A549 (cell line): ENCODE data around the gene LAMC1. TPM values are rescaled to one million over a fixed set of nuclear protein-coding genes. Genes with fewer than 3 reads are reported as not detected.
A peak's percentile ranks its signal among the peaks of the same experiment; 100 is the strongest.

Experiments
- ATAC-seq, 2 experiments: fragments of 200-7000 bp in 1 of 2; fragments of >200 bp in 1 of 2; cut with Nextera tagmentation in 1 of 2; cut with Tn5 transposase in 1 of 2; 3 replicates each; pipeline versions ENCODE4 v1.8.0 to v1.9.1; 2018 to 2020; ENCODE audit warnings: mild to moderate bottlenecking in 1 of 2, moderate library complexity in 1 of 2
- CTCF ChIA-PET: fragments of 300-600 bp; sonication (Branson Sonifier 250); formaldehyde crosslinking; extraction: SDS; loops from one replicate; lab custom pipeline; 2021; ENCODE audit warnings: antibody characterized with exemption, inconsistent platforms; lab: Yijun Ruan, JAX
- POLR2A ChIA-PET: fragments of 350-600 bp; formaldehyde crosslinking; extraction: SDS; loops from one replicate; lab custom pipeline; 2021; ENCODE audit warnings: antibody characterized with exemption, inconsistent platforms; lab: Yijun Ruan, JAX
- DNase-seq, 2 experiments: peaks; one replicate each; pipeline versions ENCODE4 v3.0.0 to v3.0.0-alpha.2; 2011 to 2016; ENCODE audit warnings: low read depth in 1 of 2, low spot score in 1 of 2
- FAIRE-seq: peaks from 2 replicates; lab custom pipeline; 2011; peaks lifted over from hg19 to GRCh38; lab: Jason Lieb, UNC
- H3K27ac ChIP-seq, 2 experiments: fragments of >200 bp; sonication (Bioruptor Twin); formaldehyde crosslinking; 3 replicates each; pipeline ENCODE4 v1.5.1; 2016 to 2017
- H3K4me1 ChIP-seq: fragments of >200 bp; sonication (Bioruptor Twin); formaldehyde crosslinking; 3 replicates; pipeline ENCODE4 v1.6.1; 2016
- H3K4me2 ChIP-seq: fragments of >200 bp; sonication (Bioruptor Twin); formaldehyde crosslinking; 3 replicates; pipeline ENCODE4 v1.6.1; 2016
- H3K4me3 ChIP-seq: fragments of >200 bp; sonication (Bioruptor Twin); formaldehyde crosslinking; 3 replicates; pipeline ENCODE4 v1.5.1; 2016
- H3K9me3 ChIP-seq: fragments of >200 bp; sonication (Bioruptor Twin); formaldehyde crosslinking; 3 replicates; pipeline ENCODE4 v1.6.1; 2016
- BHLHE40 ChIP-seq: IDR thresholded peaks from 2 replicates; pipeline ENCODE4 v1.6.1; 2012; ENCODE audit warnings: low read depth, low read length, inconsistent platforms
- CEBPB ChIP-seq, 2 experiments: fragments of >200 bp in 1 of 2; sonication (Bioruptor Twin) in 1 of 2; formaldehyde crosslinking in 1 of 2; IDR thresholded peaks; 2 replicates each; pipeline ENCODE4 v1.6.1; 2012 to 2016
- CHD2 ChIP-seq: fragments of 150-350 bp; IDR thresholded peaks from 2 replicates; pipeline ENCODE4 v1.6.1; 2014; ENCODE audit warnings: low read length; ENCODE audit not compliant: partially characterized antibody
- CTCF ChIP-seq: fragments of >200 bp; sonication (Bioruptor Twin); formaldehyde crosslinking; IDR thresholded peaks from 3 replicates; pipeline ENCODE4 v1.5.1; 2016
- EHMT2 ChIP-seq: fragments of 200-600 bp; sonication (generic); IDR thresholded peaks from 2 replicates; pipeline ENCODE4 v1.6.1; 2016; ENCODE audit warnings: antibody characterized with exemption, low read depth, mild to moderate bottlenecking, moderate library complexity
- FOSL2 ChIP-seq, 2 experiments: fragments of 450-650 bp in 1 of 2; fragments of >200 bp in 1 of 2; sonication (Bioruptor Twin) in 1 of 2; formaldehyde crosslinking; IDR thresholded peaks; 2 replicates each; pipeline versions ENCODE4 v1.5.0 to v1.6.1; 2016 to 2020; ENCODE audit warnings: mild to moderate bottlenecking in 1 of 2, moderate library complexity in 1 of 2
- GATA3 ChIP-seq: IDR thresholded peaks from 2 replicates; pipeline ENCODE4 v1.6.1; 2012; ENCODE audit warnings: borderline replicate concordance
- JUN ChIP-seq, 2 experiments: fragments of >200 bp; sonication (Bioruptor Twin); formaldehyde crosslinking; IDR thresholded peaks; 2 replicates in 1 of 2; 3 replicates in 1 of 2; pipeline ENCODE4 v1.6.1; 2016 to 2017
- POLR2A ChIP-seq: IDR thresholded peaks from 2 replicates; pipeline ENCODE4 v1.6.1; 2012; ENCODE audit warnings: mild to moderate bottlenecking, low read length
- SMC3 ChIP-seq: fragments of >200 bp; sonication (Bioruptor Twin); formaldehyde crosslinking; IDR thresholded peaks from 3 replicates; pipeline ENCODE4 v1.6.1; 2018; ENCODE audit warnings: inconsistent platforms
- ZFP36 ChIP-seq: fragments of 450-650 bp; IDR thresholded peaks from 2 replicates; pipeline ENCODE4 v1.6.1; 2014; ENCODE audit warnings: borderline replicate concordance; ENCODE audit not compliant: partially characterized antibody
- ZNF302 ChIP-seq: fragments of 250-450 bp; sonication (Bioruptor Pico); IDR thresholded peaks from 2 replicates; pipeline ENCODE4 v1.9.0; 2021; ENCODE audit warnings: inconsistent platforms, mild to moderate bottlenecking, moderate library complexity
- WGBS: methylation state at CpG from one replicate; pipeline ENCODE4 v1.1.6; 2017; ENCODE audit errors: missing lambda C conversion rate; 5-methylcytosine and 5-hydroxymethylcytosine counted together
- polyA plus RNA-seq, 4 experiments: library from polyadenylated mRNA; depleted of rRNA in 3 of 4; stranded (reverse); fragments of >200 nt; fragmentation: RNase III in 1 of 4; extraction: RNeasy Plus Mini Kit Qiagen cat#74134 plus additional on column Dnase treatment in 1 of 4; gene quantifications; 2 replicates in 3 of 4; 3 replicates in 1 of 4; pipeline ENCODE4 v1.2.3, GENCODE V29; 2011 to 2017
- TF ChIP-seq, protein P1 (sequence below): fragments of 200-600 bp; sonication (generic); IDR thresholded peaks from 2 replicates; pipeline ENCODE4 v1.6.1; 2016; ENCODE audit warnings: antibody characterized with exemption, mild to moderate bottlenecking, moderate library complexity

The LAMC1 gene
- polyA plus RNA-seq, 2 of the 4 experiments (the other 2 are of a cell fraction), result 93.7 to 152 TPM

GRCh38 chr1:182984621-182985020 lies 38.6 kb upstream of the LAMC1 start (continued):
- TF ChIP-seq, protein P1, sequence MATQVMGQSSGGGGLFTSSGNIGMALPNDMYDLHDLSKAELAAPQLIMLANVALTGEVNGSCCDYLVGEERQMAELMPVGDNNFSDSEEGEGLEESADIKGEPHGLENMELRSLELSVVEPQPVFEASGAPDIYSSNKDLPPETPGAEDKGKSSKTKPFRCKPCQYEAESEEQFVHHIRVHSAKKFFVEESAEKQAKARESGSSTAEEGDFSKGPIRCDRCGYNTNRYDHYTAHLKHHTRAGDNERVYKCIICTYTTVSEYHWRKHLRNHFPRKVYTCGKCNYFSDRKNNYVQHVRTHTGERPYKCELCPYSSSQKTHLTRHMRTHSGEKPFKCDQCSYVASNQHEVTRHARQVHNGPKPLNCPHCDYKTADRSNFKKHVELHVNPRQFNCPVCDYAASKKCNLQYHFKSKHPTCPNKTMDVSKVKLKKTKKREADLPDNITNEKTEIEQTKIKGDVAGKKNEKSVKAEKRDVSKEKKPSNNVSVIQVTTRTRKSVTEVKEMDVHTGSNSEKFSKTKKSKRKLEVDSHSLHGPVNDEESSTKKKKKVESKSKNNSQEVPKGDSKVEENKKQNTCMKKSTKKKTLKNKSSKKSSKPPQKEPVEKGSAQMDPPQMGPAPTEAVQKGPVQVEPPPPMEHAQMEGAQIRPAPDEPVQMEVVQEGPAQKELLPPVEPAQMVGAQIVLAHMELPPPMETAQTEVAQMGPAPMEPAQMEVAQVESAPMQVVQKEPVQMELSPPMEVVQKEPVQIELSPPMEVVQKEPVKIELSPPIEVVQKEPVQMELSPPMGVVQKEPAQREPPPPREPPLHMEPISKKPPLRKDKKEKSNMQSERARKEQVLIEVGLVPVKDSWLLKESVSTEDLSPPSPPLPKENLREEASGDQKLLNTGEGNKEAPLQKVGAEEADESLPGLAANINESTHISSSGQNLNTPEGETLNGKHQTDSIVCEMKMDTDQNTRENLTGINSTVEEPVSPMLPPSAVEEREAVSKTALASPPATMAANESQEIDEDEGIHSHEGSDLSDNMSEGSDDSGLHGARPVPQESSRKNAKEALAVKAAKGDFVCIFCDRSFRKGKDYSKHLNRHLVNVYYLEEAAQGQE, result no peak
- TF ChIP-seq FOSL2 (IDR thresholded peaks at IDR 0.05) (no peak), FOSL2 (CRISPR knock-in tag; IDR thresholded peaks at IDR 0.05) (no peak), BHLHE40 (no peak)
- TF ChIP-seq, all 56 proteins: peak for 0

DNA sequence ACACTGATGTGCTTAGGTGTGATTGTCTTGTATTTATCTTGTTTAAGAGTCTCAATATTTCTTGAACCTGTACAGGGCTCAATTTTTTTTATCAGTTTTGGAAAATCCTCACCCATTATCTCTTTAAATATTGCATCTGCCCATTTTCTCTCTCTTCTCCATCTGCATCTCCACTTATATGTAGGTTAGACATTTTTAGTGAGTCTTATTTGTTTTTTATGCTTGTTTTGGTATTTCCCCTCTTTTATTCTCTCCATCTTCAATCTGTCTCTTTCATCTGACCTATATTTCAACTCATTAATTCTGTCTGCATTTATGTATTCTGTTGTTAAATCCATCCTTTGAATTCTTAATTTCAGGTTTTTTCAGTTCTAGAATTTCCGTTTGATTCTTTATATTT lies 37.3 kb upstream of the LAMC1 start:
- no peak overlapping the region for H3K4me3 ChIP-seq
- no peak for FAIRE-seq
- ATAC-seq, result no peak
- no peak for DNase-seq
- no peak for TF ChIP-seq CTCF
- WGBS, result 79% methylated on average over 1 of the region's 1 CpG
- no peaks in the 10 kb centered on the region for H3K9me3 ChIP-seq
- no peak overlapping the region for H3K4me2 ChIP-seq
- POLR2A ChIA-PET, result no interaction called here
- no peak overlapping the region for H3K27ac ChIP-seq
- no peaks in the 10 kb centered on the region for H3K4me1 ChIP-seq
- CTCF ChIA-PET, result no interaction called here

GRCh38 chr1:182990413-182991144 lies 32.6 kb upstream of the LAMC1 start:
- TF ChIP-seq CEBPB (IDR thresholded peaks at IDR 0.05) (peak; percentile 30 to 73; a peak in 2 of 4 replicates), EHMT2 (no peak), CHD2 (no peak)
- CTCF ChIA-PET, result interaction anchor here (1.7 kb wide), 1 partner anchor 28 kb away, joined by 6 read pairs; no protein-coding TSS in a partner anchor
- Histone ChIP-seq H3K9me3 (no peaks in the 10 kb centered on the region), H3K27ac (peak overlapping the region in 1 of 2 experiments; percentile 7; a peak in 1 of 6 replicates), H3K4me2 (no peak overlapping the region), H3K4me3 (no peak overlapping the region), H3K4me1 (no peaks in the 10 kb centered on the region)
- POLR2A ChIA-PET, result no interaction called here
- DNase-seq (no peak), ATAC-seq (peak in 1 of 2 experiments; percentile 39; a peak in 2 of 6 replicates), FAIRE-seq (no peak)
- WGBS, result 66% methylated on average over 7 of the region's 7 CpGs

GRCh38 chr1:182993746-182994145 lies 29.5 kb upstream of the LAMC1 start:
- Histone ChIP-seq H3K4me1 (no peaks in the 10 kb centered on the region), H3K4me2 (no peak overlapping the region), H3K4me3 (no peak overlapping the region), H3K9me3 (no peaks in the 10 kb centered on the region), H3K27ac (no peak overlapping the region)
- ChIA-PET POLR2A (no interaction called here), CTCF (interaction anchor here (1.7 kb wide), 1 partner anchor 10 kb away, joined by 4 read pairs; no protein-coding TSS in a partner anchor)
- DNase-seq (no peak), FAIRE-seq (no peak), ATAC-seq (no peak)
- TF ChIP-seq ZNF302, result no peak

DNA sequence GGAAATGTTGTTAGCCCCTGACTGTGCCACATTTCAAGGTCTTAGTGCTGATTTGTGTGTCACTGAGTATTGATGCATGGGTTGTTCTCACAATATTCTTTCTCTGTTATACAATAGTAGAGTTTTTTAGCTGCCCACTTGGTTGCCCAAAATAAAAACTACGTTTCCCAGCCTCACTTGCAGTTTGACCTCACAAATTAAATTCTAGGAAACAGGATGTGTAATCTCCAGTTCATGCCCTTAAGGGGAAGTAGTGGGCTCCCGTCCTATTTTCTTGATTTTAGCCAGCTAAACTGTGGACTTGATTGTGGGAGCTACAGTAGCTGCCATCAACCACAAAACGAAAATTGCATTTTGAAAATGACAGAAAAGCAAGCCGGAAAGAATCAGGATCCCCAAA lies 27.3 kb upstream of the LAMC1 start:
- no peak overlapping the region for H3K4me2 ChIP-seq
- no peak overlapping the region for H3K27ac ChIP-seq
- no peaks in the 10 kb centered on the region for H3K4me1 ChIP-seq
- no peaks in the 10 kb centered on the region for H3K9me3 ChIP-seq
- no peak for DNase-seq
- TF ChIP-seq POLR2A (no peak), JUN (IDR thresholded peaks at IDR 0.05) (no peak), ZFP36 (no peak), SMC3 (no peak), GATA3 (no peak)
- WGBS, result 57% methylated on average over 4 of the region's 4 CpGs
- ATAC-seq, result no peak
- ChIA-PET POLR2A (no interaction called here), CTCF (interaction anchor here (0.9 kb wide), 1 partner anchor 60 kb away, joined by 3 read pairs; no protein-coding TSS in a partner anchor)
- FAIRE-seq, result no peak
- no peak overlapping the region for H3K4me3 ChIP-seq
